ENCODE data around the gene ARHGAP11B. TPM values are rescaled to one million over a fixed set of nuclear protein-coding genes. Genes with fewer than 3 reads are reported as not detected.
A peak's percentile ranks its signal among the peaks of the same experiment; 100 is the strongest.
"Not testable (repeated sequence)": the region's sequence is repeated elsewhere in the genome, so short reads cannot be mapped to it uniquely, and the experiment has no call there.

ARHGAP11B gene

DNA sequence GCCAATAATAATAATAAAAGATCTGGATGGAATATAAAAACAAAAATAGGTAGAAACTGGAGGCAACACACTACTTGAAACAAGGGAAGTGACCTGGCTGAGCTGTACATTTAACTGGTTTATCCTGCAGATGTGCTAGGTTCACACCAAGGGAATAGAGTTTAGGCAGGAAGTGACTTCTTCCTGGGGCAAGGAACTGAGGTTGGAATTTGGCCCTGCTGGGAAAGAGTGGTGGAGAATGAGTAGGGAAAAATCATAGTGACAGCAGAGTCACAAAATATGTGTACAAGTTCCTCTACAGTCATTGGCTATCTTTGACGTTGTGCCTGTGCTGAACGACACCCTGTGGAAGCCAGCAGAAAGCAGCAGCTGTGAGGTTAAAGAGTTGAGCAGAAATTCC, 44.1 kb downstream of the ARHGAP11B start:
- H3K4me3 ChIP-seq (ENCODE audit: low read depth, low read length) = no peak overlapping the region
- DNase-seq (ENCODE audit: low read depth) = peak; percentile 6
- TF ChIP-seq, protein P1, sequence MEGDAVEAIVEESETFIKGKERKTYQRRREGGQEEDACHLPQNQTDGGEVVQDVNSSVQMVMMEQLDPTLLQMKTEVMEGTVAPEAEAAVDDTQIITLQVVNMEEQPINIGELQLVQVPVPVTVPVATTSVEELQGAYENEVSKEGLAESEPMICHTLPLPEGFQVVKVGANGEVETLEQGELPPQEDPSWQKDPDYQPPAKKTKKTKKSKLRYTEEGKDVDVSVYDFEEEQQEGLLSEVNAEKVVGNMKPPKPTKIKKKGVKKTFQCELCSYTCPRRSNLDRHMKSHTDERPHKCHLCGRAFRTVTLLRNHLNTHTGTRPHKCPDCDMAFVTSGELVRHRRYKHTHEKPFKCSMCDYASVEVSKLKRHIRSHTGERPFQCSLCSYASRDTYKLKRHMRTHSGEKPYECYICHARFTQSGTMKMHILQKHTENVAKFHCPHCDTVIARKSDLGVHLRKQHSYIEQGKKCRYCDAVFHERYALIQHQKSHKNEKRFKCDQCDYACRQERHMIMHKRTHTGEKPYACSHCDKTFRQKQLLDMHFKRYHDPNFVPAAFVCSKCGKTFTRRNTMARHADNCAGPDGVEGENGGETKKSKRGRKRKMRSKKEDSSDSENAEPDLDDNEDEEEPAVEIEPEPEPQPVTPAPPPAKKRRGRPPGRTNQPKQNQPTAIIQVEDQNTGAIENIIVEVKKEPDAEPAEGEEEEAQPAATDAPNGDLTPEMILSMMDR (IDR thresholded peaks at IDR 0.05; ENCODE audit: insufficient read depth, low read depth, low read length) = no peak

- TF ChIP-seq, protein P1 (IDR thresholded peaks at IDR 0.05; ENCODE audit: insufficient read depth, low read depth, low read length) = no peak
- no peak overlapping the region for H3K4me3 ChIP-seq (ENCODE audit: low read depth, low read length)
- no peak for DNase-seq (ENCODE audit: low read depth)
Observed at GRCh38 chr15:30671309-30671708, 45.4 kb downstream of the ARHGAP11B start.

DNA sequence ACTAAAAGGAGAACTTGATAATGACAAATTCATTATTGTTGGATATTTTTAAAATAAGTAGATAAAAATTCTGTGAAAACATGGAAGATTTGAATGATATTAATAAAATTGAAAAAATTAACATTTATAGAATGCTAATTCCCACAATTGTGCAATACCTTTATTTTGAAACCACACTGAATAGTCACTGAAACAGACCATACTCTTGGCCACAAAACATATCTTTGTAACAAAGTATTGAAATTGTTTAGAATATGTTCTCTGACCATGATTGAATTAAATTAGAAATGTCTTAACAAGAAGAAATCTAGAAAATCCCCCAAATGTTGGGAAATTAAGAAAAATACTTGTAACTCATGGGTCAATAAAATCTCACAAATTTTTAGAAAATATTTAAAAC, 49.2 kb downstream of the ARHGAP11B start:
- no peak overlapping the region for H3K4me3 ChIP-seq (ENCODE audit: low read depth, low read length)
- TF ChIP-seq, protein P1 (IDR thresholded peaks at IDR 0.05; ENCODE audit: insufficient read depth, low read depth, low read length) = no peak
- peak; percentile 17 for DNase-seq (ENCODE audit: low read depth)

- not testable (repeated sequence) for DNase-seq (ENCODE audit: low read depth); H3K4me3 ChIP-seq (ENCODE audit: low read depth, low read length)
Observed at GRCh38 chr15:30675891-30676290, 50.0 kb downstream of the ARHGAP11B start.

DNA sequence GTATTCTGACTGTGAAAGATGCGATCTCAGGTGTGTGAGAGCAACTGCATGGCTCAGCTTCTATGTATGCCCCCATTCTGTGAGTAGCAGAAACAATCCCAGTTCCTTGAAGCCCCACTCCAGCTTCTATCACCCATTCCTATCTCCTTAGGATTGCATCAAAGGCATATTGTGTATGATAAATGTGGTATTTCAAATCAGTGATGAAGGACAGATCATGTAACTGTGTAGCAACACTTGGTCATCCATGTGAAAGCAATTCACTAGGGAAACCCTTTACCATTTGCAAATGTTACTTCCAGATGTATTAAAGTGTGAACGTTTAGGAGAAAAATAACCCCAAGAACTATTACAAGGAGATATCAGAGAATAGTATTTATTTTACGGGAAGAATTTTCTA, 55.1 kb downstream of the ARHGAP11B start:
- not testable (repeated sequence) for H3K4me3 ChIP-seq (ENCODE audit: low read depth, low read length); DNase-seq (ENCODE audit: low read depth)

DNA sequence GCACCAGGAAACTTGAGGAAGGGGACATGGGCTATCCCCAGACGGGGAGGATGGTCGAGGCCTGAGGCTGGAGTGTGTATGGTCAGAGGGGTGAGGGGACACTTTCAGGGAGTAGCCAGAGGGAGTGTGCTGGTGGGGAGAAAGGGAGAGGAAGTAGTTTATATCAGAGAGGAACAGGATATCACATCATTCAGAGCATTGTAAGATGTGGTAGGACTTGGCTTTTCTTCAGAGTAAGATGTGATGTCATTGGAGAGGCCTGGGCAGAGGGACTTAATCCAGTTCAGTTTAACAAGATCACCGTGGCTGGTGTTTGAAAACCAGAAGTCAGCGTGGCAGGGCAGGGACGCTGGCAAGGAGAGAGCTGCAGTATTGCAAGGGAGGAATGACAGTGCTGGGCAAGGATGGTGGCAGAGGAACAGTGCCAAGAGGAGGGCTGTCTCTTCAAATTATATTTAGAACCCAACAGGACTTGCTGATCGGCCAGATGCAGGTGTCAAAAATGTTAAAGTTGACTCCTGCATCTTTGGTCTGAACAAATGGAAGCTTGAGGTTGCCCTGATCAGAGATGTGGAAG, 59.9 kb downstream of the ARHGAP11B start:
- not testable (repeated sequence) for H3K4me3 ChIP-seq (ENCODE audit: low read depth, low read length); DNase-seq (ENCODE audit: low read depth)

- DNase-seq (ENCODE audit: low read depth) = not testable (repeated sequence)
Observed at GRCh38 chr15:30686651-30687050, 60.7 kb downstream of the ARHGAP11B start.

More at GRCh38 chr15:30686651-30687050, 60.7 kb downstream of the ARHGAP11B start:
- H3K4me3 ChIP-seq (ENCODE audit: low read depth, low read length) = not testable (repeated sequence)

Small RNA genes within 50 kb of the gene (small RNA-seq; reads per million reads assigned to genes)
- gene RF00019 (not detected), gene RF00096 (not detected), gene RN7SL628P (not detected)

Other genes with a start within 250 kb of the ARHGAP11B start
- under 0.01 and 0.86 TPM in 2 replicates for gene CHRFAM7A, start 232.6 kb upstream of the ARHGAP11B start, total RNA-seq
- gene GOLGA8R, start 211.9 kb upstream of the ARHGAP11B start, total RNA-seq = 1.3 and 1.9 TPM in 2 replicates
- gene GOLGA8Q, start 74.1 kb upstream of the ARHGAP11B start, total RNA-seq = 0.43 and 0.97 TPM in 2 replicates
- under 0.01 TPM in 1 of 2 replicates, not detected in the other for gene GOLGA8H, start 22.1 kb upstream of the ARHGAP11B start, total RNA-seq

All from fibroblast of villous mesenchyme (primary cell).